ENCODE data around the gene BLTP2. TPM values are rescaled to one million over a fixed set of nuclear protein-coding genes. Genes with fewer than 3 reads are reported as not detected.

BLTP2 gene
- total RNA-seq, 1 experiment from 2014 or later, result 140 TPM

DNA sequence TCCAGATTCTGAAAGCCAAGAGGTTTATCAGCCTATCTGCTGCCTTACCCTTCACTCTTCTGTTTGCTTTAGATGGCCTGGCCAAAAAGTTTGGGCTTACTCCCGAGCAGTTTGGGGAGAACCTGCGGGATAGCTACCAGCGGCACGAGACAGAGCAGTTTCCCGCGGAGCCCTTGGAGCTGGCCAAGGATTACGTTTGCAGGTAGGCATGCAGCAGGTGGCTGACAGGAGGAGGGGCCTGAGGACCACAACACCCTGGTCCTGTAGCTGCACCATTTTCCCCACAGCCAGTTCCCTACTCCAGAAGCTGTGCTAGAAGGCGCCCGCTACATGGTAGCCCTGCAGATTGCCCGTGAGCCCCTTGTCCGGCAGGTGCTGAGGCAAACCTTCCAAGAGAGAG lies 37.7 kb upstream of the BLTP2 start:
- TF ChIP-seq JUND (IDR thresholded peaks at IDR 0.05), result no peak
- TF ChIP-seq POLR2A (IDR thresholded peaks at IDR 0.05; ENCODE audit: borderline replicate concordance, extremely low read depth, insufficient read depth, insufficient read length), result no peak
- TF ChIP-seq CEBPB (IDR thresholded peaks at IDR 0.05; ENCODE audit: low read depth), result no peak
- no peak for TF ChIP-seq YY1 (IDR thresholded peaks at IDR 0.05; ENCODE audit: extremely low read depth, insufficient replicate concordance, low read depth, low read length)
- TF ChIP-seq EZH2 (IDR thresholded peaks at IDR 0.05), result no peak
- TF ChIP-seq SP1 (IDR thresholded peaks at IDR 0.05; ENCODE audit: low read depth), result no peak
- TF ChIP-seq, protein P1, sequence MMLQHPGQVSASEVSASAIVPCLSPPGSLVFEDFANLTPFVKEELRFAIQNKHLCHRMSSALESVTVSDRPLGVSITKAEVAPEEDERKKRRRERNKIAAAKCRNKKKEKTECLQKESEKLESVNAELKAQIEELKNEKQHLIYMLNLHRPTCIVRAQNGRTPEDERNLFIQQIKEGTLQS (IDR thresholded peaks at IDR 0.05), result no peak
- TF ChIP-seq, protein P2, sequence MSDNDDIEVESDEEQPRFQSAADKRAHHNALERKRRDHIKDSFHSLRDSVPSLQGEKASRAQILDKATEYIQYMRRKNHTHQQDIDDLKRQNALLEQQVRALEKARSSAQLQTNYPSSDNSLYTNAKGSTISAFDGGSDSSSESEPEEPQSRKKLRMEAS (IDR thresholded peaks at IDR 0.05), result no peak
- no peak for TF ChIP-seq FOSL1 (IDR thresholded peaks at IDR 0.05; ENCODE audit: low read depth)
- no peak overlapping the region for H3K4me2 ChIP-seq (ENCODE audit: low read length)
- ChIA-PET RAD21 (ENCODE audit: low non-redundant PET in 1 of 2, low total read pairs in 2 of 2, uncharacterized antibody in 2 of 2, unreplicated experiment in 2 of 2) (no interaction called here), CTCF (no interaction called here), POLR2A (interaction anchor here (1.2 to 1.4 kb wide), 2 partner anchors 9 to 21 kb away, joined by 3 to 4 read pairs; partner anchors contain the start of genes SDF2 and SUPT6H)
- H3K79me2 ChIP-seq (ENCODE audit: insufficient read depth, low read length), result no peaks in the 10 kb centered on the region
- H3K27ac ChIP-seq (ENCODE audit: low read depth, low read length), result no peak overlapping the region
- H3K27me3 ChIP-seq (ENCODE audit: insufficient read depth, low read length), result no peaks in the 10 kb centered on the region
- no peak for DNase-seq (ENCODE audit: low read depth, low spot score)
- H3K9me2 ChIP-seq (ENCODE audit: insufficient read depth), result no peaks in the 10 kb centered on the region
- BruUV-seq (replicated peaks), result TSS peak; percentile 19
- H3K9ac ChIP-seq (ENCODE audit: low read length), result no peak overlapping the region
- H4K20me1 ChIP-seq (ENCODE audit: insufficient read depth), result no peaks in the 10 kb centered on the region
- no peaks in the 10 kb centered on the region for H3K9me3 ChIP-seq (ENCODE audit: control insufficient read depth in 1 of 2, insufficient read depth in 1 of 2, low read depth in 1 of 2, low read length in 2 of 2)
- intact Hi-C loops (cut with micrococcal nuclease), result no loop called here
- no peak for ATAC-seq
- H2AFZ ChIP-seq (ENCODE audit: low read depth, low read length, poor library complexity, severe bottlenecking), result no peak overlapping the region
- H3K36me3 ChIP-seq (ENCODE audit: control insufficient read depth in 1 of 2, insufficient read depth in 2 of 2, low read length in 2 of 2), result peaks cover 73 to 74% of the 10 kb centered on the region in 2 experiments
- no peaks in the 10 kb centered on the region for H3K4me1 ChIP-seq (ENCODE audit: control insufficient read depth in 1 of 2, insufficient read depth in 2 of 2, low read length in 2 of 2)
- no peak overlapping the region for H3K4me3 ChIP-seq (replicated peaks in 1 of 2; ENCODE audit: low read depth in 1 of 2, low read length in 2 of 2)

DNA sequence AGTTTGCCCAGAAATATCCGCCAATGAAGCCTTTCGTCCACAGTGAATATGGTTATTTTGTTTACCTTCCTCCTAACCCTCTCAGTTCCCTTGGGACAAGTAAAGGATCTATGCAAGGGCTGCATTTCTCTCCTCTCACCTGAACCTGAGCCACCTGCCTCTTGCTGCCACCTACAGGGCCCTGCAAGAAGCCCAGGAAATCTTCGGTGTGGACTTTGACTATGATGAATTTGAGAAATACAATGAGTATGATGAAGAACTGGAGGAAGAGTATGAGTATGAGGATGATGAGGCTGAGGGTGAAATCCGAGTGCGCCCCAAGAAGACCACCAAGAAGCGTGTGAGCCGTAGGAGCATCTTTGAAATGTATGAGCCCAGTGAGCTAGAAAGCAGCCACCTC lies 31.0 kb upstream of the BLTP2 start:
- ATAC-seq, result peak; percentile 89
- no TSS peak for BruUV-seq (replicated peaks)
- RAD21 ChIA-PET (ENCODE audit: low non-redundant PET in 1 of 2, low total read pairs in 2 of 2, uncharacterized antibody in 2 of 2, unreplicated experiment in 2 of 2), result no interaction called here
- TF ChIP-seq, protein P3, sequence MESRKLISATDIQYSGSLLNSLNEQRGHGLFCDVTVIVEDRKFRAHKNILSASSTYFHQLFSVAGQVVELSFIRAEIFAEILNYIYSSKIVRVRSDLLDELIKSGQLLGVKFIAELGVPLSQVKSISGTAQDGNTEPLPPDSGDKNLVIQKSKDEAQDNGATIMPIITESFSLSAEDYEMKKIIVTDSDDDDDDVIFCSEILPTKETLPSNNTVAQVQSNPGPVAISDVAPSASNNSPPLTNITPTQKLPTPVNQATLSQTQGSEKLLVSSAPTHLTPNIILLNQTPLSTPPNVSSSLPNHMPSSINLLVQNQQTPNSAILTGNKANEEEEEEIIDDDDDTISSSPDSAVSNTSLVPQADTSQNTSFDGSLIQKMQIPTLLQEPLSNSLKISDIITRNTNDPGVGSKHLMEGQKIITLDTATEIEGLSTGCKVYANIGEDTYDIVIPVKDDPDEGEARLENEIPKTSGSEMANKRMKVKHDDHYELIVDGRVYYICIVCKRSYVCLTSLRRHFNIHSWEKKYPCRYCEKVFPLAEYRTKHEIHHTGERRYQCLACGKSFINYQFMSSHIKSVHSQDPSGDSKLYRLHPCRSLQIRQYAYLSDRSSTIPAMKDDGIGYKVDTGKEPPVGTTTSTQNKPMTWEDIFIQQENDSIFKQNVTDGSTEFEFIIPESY (IDR thresholded peaks at IDR 0.05; ENCODE audit: extremely low read depth, insufficient replicate concordance, low read length), result no peak
- TF ChIP-seq EGR1 (IDR thresholded peaks at IDR 0.05; ENCODE audit: low read depth) (no peak), CEBPB (IDR thresholded peaks at IDR 0.05; ENCODE audit: low read depth) (no peak), ZNF274 (IDR thresholded peaks at IDR 0.05; ENCODE audit: low read depth, low read length) (no peak), TCF7L2 (IDR thresholded peaks at IDR 0.05; ENCODE audit: borderline replicate concordance, extremely low read depth, insufficient read depth, insufficient read length) (no peak), POLR2AphosphoS5 (IDR thresholded peaks at IDR 0.05; ENCODE audit: low read depth, low read length) (no peak), JUND (IDR thresholded peaks at IDR 0.05) (no peak), POLR2A (IDR thresholded peaks at IDR 0.05; ENCODE audit: borderline replicate concordance, extremely low read depth, insufficient read depth, insufficient read length) (no peak)
- TF ChIP-seq, protein P1 (IDR thresholded peaks at IDR 0.05), result no peak
- TF ChIP-seq, protein P4, sequence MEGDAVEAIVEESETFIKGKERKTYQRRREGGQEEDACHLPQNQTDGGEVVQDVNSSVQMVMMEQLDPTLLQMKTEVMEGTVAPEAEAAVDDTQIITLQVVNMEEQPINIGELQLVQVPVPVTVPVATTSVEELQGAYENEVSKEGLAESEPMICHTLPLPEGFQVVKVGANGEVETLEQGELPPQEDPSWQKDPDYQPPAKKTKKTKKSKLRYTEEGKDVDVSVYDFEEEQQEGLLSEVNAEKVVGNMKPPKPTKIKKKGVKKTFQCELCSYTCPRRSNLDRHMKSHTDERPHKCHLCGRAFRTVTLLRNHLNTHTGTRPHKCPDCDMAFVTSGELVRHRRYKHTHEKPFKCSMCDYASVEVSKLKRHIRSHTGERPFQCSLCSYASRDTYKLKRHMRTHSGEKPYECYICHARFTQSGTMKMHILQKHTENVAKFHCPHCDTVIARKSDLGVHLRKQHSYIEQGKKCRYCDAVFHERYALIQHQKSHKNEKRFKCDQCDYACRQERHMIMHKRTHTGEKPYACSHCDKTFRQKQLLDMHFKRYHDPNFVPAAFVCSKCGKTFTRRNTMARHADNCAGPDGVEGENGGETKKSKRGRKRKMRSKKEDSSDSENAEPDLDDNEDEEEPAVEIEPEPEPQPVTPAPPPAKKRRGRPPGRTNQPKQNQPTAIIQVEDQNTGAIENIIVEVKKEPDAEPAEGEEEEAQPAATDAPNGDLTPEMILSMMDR (IDR thresholded peaks at IDR 0.05 in 2 of 3, conservative IDR thresholded peaks at IDR 0.05 in 1 of 3; ENCODE audit: borderline replicate concordance in 1 of 3, insufficient read depth in 1 of 3, low read depth in 2 of 3, low read length in 2 of 3), result peak; percentile 44 to 76 (median 70); a peak in 5 of 6 replicates

More for the DNA sequence above, 31.0 kb upstream of the BLTP2 start:
- ChIA-PET CTCF (interaction anchor here (1.0 to 1.5 kb wide), 3 partner anchors 29 to 32 kb away, joined by 3 to 5 read pairs (median 4); no protein-coding TSS in a partner anchor), POLR2A (no interaction called here)
- peak; percentile 10 for DNase-seq (ENCODE audit: low read depth, low spot score)
- Histone ChIP-seq H3K9ac (ENCODE audit: low read length) (no peak overlapping the region), H4K20me1 (ENCODE audit: insufficient read depth) (no peaks in the 10 kb centered on the region), H3K27me3 (ENCODE audit: insufficient read depth, low read length) (no peaks in the 10 kb centered on the region), H3K36me3 (ENCODE audit: control insufficient read depth in 1 of 2, insufficient read depth in 2 of 2, low read length in 2 of 2) (peaks cover 67 to 68% of the 10 kb centered on the region in 2 experiments), H2AFZ (ENCODE audit: low read depth, low read length, poor library complexity, severe bottlenecking) (no peak overlapping the region), H3K9me3 (ENCODE audit: control insufficient read depth in 1 of 2, insufficient read depth in 1 of 2, low read depth in 1 of 2, low read length in 2 of 2) (no peaks in the 10 kb centered on the region), H3K4me3 (replicated peaks in 1 of 2; ENCODE audit: low read depth in 1 of 2, low read length in 2 of 2) (no peak overlapping the region), H3K27ac (ENCODE audit: low read depth, low read length) (no peak overlapping the region), H3K4me2 (ENCODE audit: low read length) (no peak overlapping the region), H3K4me1 (ENCODE audit: control insufficient read depth in 1 of 2, insufficient read depth in 2 of 2, low read length in 2 of 2) (no peaks in the 10 kb centered on the region), H3K79me2 (ENCODE audit: insufficient read depth, low read length) (peaks cover 7% of the 10 kb centered on the region; the same call in 1 of the 2 replicates), H3K9me2 (ENCODE audit: insufficient read depth) (no peaks in the 10 kb centered on the region)
- intact Hi-C loops (cut with micrococcal nuclease), result loop anchor here (1.0 to 10.0 kb wide), 2 partner anchors 31 to 181 kb away; partner anchors contain the start of gene BLTP2

All from HCT116 (cell line).